ENCODE measurements around the gene LRRC8A.

LRRC8A gene

GRCh38 chr9:128881884-128882676, at the start of gene LRRC8A, which contains the start of gene KYAT1:
TSS of gene LRRC8A (plus strand) at chr9:128882133. CDS start at chr9:128907165, 25,032 bp downstream.
TSS of gene KYAT1 (minus strand) at chr9:128881950. CDS start at chr9:128845405, 36,545 bp downstream.
- intact Hi-C loops (cut with DNase I; ENCODE audit: low total_unique reads) = loop anchor here (5.0 kb wide), 1 partner anchor 40 kb away; the partner anchor contains the start of gene PHYHD1
- Histone ChIP-seq H3K4me1 (peaks cover 7 to 79% (median 65%) of the 10 kb centered on the region in 4 donors), H3K36me3 (peaks cover 5 to 27% (median 17%) of the 10 kb centered on the region in 3 donors), H3K9me3 (no peaks in the 10 kb centered on the region), H3K27me3 (no peaks in the 10 kb centered on the region), H3K27ac (peak within 1 kb of the TSS; percentile 94 to 98), H3K4me3 (peak within 1 kb of the TSS; percentile 84 to 96)
- TF ChIP-seq, protein P1, sequence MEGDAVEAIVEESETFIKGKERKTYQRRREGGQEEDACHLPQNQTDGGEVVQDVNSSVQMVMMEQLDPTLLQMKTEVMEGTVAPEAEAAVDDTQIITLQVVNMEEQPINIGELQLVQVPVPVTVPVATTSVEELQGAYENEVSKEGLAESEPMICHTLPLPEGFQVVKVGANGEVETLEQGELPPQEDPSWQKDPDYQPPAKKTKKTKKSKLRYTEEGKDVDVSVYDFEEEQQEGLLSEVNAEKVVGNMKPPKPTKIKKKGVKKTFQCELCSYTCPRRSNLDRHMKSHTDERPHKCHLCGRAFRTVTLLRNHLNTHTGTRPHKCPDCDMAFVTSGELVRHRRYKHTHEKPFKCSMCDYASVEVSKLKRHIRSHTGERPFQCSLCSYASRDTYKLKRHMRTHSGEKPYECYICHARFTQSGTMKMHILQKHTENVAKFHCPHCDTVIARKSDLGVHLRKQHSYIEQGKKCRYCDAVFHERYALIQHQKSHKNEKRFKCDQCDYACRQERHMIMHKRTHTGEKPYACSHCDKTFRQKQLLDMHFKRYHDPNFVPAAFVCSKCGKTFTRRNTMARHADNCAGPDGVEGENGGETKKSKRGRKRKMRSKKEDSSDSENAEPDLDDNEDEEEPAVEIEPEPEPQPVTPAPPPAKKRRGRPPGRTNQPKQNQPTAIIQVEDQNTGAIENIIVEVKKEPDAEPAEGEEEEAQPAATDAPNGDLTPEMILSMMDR (IDR thresholded peaks at IDR 0.05) = peak in 1 of 2 experiments; percentile 10
- DNase-seq = peak; percentile 98 to 99

DNA sequence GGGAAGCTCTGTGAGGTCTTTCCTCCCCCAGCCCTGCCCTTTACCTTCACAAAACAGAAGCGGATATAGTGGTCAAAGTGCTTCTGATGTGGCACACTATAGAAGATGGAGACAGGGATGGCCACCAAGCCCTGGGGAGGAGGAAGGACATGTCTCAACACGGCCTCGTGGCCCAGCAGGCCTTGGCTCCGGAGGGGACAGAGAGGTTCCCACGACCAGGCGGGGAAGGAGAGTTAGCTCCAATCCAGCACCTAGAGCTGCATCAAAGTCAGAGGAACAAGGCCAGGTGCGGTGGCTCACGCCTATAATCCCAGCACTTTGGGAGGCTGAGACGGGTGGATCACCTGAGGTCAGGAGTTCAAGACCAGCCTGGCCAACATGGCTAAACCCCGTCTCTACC, 48.2 kb upstream of the LRRC8A start:
- Histone ChIP-seq H3K36me3 (peaks cover 8 to 51% (median 18%) of the 10 kb centered on the region in 3 donors), H3K9me3 (no peaks in the 10 kb centered on the region), H3K4me1 (peaks cover 0 to 13% (median 10%) of the 10 kb centered on the region in 4 donors), H3K27me3 (no peaks in the 10 kb centered on the region), H3K4me3 (no peak overlapping the region), H3K27ac (no peak overlapping the region)
- no peak for DNase-seq
- intact Hi-C loops (cut with DNase I; ENCODE audit: low total_unique reads) = no loop called here
- TF ChIP-seq, protein P1 (IDR thresholded peaks at IDR 0.05) = no peak

DNA sequence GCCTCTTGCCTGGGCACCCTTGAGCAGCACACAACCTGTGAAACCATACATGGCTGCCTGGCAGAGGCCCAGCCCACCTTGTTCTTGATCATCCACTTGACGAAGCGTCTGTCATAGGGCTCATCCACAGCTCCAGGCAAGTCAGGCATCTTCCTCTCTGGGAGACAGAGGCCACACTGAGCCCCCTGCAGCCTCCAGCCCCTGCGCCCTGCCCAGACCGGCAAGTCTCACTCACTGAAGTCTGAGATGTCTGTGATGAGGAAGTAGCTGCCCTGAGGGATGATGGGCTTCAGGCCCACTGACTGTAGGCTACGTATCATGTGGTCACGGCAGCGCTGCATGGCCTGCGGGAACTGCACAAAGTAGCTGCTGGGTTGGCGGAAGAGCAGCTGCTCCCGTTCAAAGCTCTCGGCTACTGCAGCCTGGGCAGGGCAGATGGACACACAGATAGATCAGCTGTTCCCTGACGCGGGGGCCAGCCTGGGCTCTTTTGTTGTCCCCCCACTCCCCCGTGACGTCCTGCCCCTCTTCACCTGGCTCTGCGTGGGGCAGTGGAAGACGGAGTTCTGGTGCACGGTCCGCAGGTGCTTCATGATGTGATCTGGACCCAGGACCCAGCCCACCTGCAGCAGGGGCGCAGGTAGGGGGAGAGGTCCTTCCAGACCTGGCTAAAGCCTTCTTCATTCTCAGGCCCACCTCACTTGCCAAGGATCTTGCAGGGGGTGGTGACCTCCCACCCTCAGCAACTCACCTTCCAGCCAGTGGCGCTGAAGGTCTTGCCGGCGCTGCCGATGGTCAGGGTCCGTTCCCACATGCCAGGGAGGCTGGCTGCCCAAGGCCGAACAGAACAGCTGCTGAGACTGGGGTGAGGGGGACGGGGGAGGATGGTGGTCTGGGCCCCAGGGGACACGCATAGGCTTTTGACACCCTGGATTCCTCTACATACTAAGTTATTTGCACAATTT, 46.4 kb upstream of the LRRC8A start:
- no peak for DNase-seq
- Histone ChIP-seq H3K27ac (no peak overlapping the region), H3K4me3 (no peak overlapping the region), H3K4me1 (peaks cover 0 to under 1% (median 0%) of the 10 kb centered on the region in 4 donors), H3K36me3 (peaks cover 8 to 56% (median 18%) of the 10 kb centered on the region in 3 donors), H3K27me3 (no peaks in the 10 kb centered on the region), H3K9me3 (no peaks in the 10 kb centered on the region)
- TF ChIP-seq, protein P1 (IDR thresholded peaks at IDR 0.05) = no peak
- intact Hi-C loops (cut with DNase I; ENCODE audit: low total_unique reads) = no loop called here

DNA sequence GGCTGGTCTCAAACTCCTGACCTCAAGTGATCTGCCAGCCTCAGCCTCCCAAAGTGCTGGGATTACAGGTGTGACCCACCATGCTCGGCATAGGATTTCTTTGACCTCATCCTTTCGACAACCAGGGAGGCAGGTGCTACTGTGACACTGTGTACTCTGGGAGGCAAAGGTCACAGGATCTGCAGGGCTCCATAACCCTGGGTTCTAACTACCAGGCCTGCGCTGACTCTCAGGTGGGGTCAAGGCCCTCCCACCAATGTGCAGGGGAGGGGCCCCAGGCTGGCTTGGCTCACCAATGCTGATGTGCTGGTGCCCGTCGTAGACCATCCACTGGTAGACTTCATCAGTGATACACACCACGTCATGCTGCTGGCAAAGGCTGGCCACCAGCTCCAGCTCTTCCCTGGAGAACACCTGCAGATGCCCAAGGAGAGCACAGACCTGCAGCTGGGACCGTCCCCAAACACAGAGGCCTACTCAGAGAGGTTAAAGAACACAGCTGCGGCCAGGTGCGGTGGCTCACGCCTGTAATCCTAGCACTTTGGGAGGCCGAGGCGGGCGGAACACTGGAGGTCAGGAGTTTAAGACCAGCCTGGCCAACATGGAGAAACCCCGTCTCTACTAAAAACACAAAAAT, 45.3 kb upstream of the LRRC8A start:
- Histone ChIP-seq H3K9me3 (no peaks in the 10 kb centered on the region), H3K4me3 (no peak overlapping the region), H3K4me1 (no peaks in the 10 kb centered on the region), H3K36me3 (peaks cover 8 to 56% (median 22%) of the 10 kb centered on the region in 3 donors), H3K27me3 (no peaks in the 10 kb centered on the region), H3K27ac (no peak overlapping the region)
- no peak for DNase-seq
- intact Hi-C loops (cut with DNase I; ENCODE audit: low total_unique reads) = no loop called here
- TF ChIP-seq, protein P1 (IDR thresholded peaks at IDR 0.05) = no peak

GRCh38 chr9:128838338-128838737, 43.6 kb upstream of the LRRC8A start:
- no peaks in the 10 kb centered on the region for H3K9me3 ChIP-seq
- H3K27ac ChIP-seq = no peak overlapping the region
- DNase-seq = no peak
- intact Hi-C loops (cut with DNase I; ENCODE audit: low total_unique reads) = no loop called here
- no peak overlapping the region for H3K4me3 ChIP-seq
- no peaks in the 10 kb centered on the region for H3K27me3 ChIP-seq
- TF ChIP-seq, protein P1 (IDR thresholded peaks at IDR 0.05) = no peak
- peaks cover 9 to 63% (median 18%) of the 10 kb centered on the region in 3 donors for H3K36me3 ChIP-seq
- H3K4me1 ChIP-seq = no peaks in the 10 kb centered on the region
